Fibroblast of gingiva (primary cell): ENCODE measurements around the gene RIOX2.
"Not testable (repeated sequence)": the region's sequence is repeated elsewhere in the genome, so short reads cannot be mapped to it uniquely, and the experiment has no call there.

Source experiments
- DNase-seq: peaks from one replicate; pipeline ENCODE4 v3.0.0-alpha.2; 2011; ENCODE audit warnings: low read depth

Gene RIOX2

GRCh38 chr3:97971679-97972567 lies at the start of gene RIOX2:
Gene RIOX2 (minus strand): TSS chr3:97972431. CDS start chr3:97967593, 4,838 bp downstream.
- DNase-seq: peak; percentile 66

DNA sequence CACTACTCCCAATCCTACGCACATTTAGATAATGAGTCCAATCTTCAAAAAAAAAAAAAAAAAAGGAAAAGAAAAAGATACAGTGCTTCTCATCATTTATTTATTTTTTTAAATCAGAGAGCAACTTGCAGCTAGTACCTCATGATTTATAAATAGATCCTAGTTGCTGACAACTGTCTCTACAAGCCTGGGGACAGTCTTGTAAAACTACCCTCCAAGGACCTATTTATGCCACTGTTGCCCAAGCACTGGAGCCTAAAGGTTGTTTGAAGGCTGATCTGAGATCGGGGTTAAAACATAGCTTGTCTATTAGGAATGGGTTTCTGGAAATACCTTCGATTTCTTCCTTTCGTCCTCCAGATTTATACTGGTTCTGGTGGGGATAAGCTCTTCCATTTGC lies 48.2 kb upstream of the RIOX2 start:
- no peak for DNase-seq

- no peak for DNase-seq
Measured at GRCh38 chr3:98018301-98018700, 46.1 kb upstream of the RIOX2 start.

DNA sequence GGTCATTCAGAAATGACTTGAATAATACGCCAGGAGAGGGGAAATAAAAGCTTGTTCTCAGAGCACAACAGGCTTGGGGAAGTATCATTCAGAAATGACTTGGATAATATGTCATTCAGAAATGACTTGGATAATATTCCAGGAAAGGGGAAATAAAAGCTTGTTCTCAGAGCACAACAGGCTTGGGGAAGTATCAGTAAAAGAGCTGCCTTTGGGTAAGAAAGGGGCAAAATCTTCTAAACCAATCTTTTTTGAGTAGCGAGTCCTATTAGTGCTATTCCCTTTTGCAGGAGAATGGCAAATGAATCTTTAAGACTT lies 42.0 kb upstream of the RIOX2 start:
- DNase-seq: no peak

GRCh38 chr3:98013411-98014267 lies 41.4 kb upstream of the RIOX2 start:
- peak; percentile 78 for DNase-seq

GRCh38 chr3:98012979-98013378 lies 40.7 kb upstream of the RIOX2 start:
- peak; percentile 82 for DNase-seq

- not testable (repeated sequence) for DNase-seq
Measured at GRCh38 chr3:98010883-98011449, 38.7 kb upstream of the RIOX2 start.

- no peak for DNase-seq
Measured at GRCh38 chr3:98010194-98010882, 38.1 kb upstream of the RIOX2 start.

GRCh38 chr3:98008855-98009254 lies 36.6 kb upstream of the RIOX2 start:
- DNase-seq: no peak

GRCh38 chr3:98005438-98005837 lies 33.2 kb upstream of the RIOX2 start:
- no peak for DNase-seq

DNA sequence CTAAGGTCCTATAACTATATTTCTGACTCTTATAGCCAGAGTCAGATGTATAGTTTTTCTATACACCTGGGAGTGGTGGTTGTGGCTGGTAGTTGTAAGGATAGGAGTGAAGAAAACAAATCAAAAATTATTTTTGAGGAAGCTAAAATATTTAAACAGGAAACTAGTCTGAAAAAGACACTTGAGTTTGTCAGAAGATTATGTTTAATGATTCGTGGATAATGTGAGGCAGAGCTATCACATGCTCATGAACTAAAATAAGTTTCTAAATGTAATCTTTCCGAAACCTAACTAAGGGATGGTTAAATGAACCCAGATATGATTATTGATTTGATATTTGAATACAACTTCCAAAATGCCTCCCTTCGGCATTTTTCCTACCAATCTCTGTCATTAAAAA lies 32.5 kb upstream of the RIOX2 start:
- DNase-seq: no peak

- no peak for DNase-seq
Measured at GRCh38 chr3:98003306-98003969, 31.2 kb upstream of the RIOX2 start.

- DNase-seq: no peak
Measured at GRCh38 chr3:98002717-98003116, 30.5 kb upstream of the RIOX2 start.

DNA sequence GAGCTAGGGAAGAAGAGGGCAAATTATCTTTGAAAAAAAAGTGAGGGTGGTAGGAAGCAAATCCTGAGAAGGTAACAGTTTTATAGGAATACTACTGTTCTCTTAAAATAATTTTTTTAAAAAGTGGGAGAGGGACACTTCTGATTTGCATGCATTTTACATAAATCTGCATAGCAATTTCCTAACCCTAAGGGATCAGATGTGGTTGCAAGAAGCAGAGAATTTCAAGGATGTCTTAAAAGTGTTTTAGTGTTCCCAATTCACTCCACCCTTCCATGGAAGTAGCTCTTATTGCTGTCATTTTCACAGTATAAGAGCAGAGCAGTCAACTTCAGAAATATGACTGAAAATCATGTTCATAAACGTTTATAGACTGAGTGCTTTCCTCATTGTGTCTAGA lies 27.8 kb upstream of the RIOX2 start:
- DNase-seq: no peak

- no peak for DNase-seq
Measured at GRCh38 chr3:97999103-97999502, 26.9 kb upstream of the RIOX2 start.

DNA sequence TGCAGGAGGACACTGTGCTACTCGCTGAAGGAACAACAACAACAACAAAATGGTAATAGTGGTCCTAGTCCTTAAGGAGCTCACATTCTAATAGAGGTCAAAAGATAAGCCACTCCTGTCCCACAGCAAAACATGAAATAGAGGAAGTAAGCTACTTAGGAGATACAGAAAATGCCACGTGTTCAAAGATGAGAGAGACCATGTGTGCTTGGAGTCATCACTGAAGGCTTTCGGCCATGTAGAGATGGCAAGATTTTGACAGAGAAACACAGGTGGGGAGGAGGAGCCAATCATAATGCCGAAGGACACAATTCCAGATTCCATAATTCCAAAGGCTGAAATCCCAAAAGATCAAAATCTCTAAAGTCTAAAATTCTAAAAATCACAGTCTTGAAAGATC lies 24.8 kb upstream of the RIOX2 start:
- no peak for DNase-seq

- no peak for DNase-seq
Measured at GRCh38 chr3:97994328-97994945, 22.2 kb upstream of the RIOX2 start.

DNA sequence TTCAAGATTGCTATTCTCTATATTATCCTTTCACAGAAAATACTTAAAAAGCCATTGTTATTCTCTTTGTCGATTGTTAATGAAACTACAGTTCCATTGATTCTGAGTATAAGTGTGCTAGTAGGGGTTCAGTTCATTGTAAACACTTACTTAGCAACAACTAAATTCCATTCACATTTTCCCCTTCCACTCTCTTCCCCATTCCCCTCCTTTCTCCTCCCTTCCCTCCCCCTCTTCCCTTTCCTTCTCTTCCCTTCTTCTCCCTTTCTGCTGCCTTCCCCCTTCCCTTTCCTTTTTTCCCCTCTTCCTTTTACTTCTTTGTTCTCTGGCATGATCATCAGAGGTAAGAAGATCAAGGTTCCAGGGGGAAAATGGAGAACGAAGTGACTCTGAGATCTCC lies 21.3 kb upstream of the RIOX2 start:
- no peak for DNase-seq

DNA sequence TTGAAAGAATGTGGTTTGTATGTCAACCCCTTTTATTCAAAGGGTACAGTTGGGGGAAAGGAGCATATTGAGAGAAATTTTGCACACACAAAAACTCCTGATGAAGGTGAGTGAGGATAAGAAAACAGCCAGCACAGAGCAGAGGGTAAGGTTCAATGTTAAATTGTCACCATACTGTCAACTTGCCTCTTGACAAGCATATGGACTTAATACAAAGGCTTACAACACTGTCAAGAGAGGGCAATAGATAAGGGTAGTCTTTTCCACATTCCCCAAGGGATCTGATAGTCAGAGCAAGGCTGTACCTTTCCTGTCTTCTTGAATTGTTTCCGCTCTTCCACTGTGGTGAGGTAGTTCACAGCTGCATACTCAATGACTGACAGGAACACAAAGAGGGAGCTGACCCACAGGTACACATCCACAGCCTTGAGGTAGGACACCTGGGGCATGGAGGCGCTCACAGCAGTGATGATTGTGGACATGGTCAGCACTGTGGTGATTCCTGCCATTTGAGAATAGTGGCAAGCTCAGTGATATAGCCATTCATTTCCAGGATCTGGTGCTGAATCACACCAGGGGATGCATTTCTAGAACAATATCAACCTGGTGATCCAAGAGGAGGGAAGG lies 20.4 kb upstream of the RIOX2 start:
- DNase-seq: no peak

GRCh38 chr3:97991293-97991682 lies 19.1 kb upstream of the RIOX2 start:
- no peak for DNase-seq
